Measurements from ENCODE around the gene HOGA1.
"Not testable (repeated sequence)": the region's sequence is repeated elsewhere in the genome, so short reads cannot be mapped to it uniquely, and the experiment has no call there.

The HOGA1 gene

DNA sequence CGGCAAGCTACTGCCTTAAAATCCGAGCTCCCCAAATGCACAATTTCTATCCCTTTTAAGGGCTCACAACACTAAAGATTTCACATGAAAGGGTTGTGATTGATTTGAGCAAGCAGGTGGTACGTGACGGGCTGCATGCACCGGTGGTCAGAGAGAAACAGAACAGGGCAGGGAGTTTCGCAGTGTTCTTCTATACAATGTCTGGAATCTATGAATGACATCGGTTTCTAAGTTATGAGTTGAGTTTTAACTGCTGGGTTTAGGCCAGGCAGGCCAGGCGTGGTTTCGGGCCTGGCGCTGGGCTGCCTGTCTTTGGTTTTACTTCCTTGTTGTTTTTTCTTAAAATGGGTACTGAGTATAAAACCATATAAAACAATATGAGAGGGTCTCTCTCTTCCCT is 28.6 kb upstream of the HOGA1 start:
- DNase-seq, result not testable (repeated sequence)

- DNase-seq, result not testable (repeated sequence)
Observed at GRCh38 chr10:97560731-97561381, 23.3 kb upstream of the HOGA1 start.

GRCh38 chr10:97561386-97562077 is 22.7 kb upstream of the HOGA1 start:
- DNase-seq, result not testable (repeated sequence)

- DNase-seq, result not testable (repeated sequence)
Observed at GRCh38 chr10:97562329-97562728, 21.9 kb upstream of the HOGA1 start.

DNA sequence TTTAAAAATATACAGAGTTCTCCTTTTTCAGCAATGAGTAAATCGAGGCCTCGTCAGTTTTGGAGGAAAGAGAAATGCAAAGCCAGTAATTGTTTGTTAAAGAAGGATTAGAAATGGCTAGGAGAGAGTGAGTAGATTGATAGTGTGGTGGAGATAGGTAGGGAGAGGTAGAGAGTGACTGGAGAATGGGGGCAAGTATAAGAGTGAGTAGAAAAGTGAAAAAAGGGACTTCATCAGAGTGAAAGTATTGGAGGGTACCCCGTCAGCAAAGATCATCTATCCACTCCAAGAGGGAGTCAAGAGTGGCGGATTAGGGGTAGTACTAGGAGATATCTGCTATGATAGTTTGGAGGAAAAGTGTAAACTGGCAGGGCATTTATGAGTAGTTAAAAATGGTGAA is 20.9 kb upstream of the HOGA1 start:
- no peak for DNase-seq

GRCh38 chr10:97564776-97565175 is 19.4 kb upstream of the HOGA1 start:
- DNase-seq, result no peak

DNA sequence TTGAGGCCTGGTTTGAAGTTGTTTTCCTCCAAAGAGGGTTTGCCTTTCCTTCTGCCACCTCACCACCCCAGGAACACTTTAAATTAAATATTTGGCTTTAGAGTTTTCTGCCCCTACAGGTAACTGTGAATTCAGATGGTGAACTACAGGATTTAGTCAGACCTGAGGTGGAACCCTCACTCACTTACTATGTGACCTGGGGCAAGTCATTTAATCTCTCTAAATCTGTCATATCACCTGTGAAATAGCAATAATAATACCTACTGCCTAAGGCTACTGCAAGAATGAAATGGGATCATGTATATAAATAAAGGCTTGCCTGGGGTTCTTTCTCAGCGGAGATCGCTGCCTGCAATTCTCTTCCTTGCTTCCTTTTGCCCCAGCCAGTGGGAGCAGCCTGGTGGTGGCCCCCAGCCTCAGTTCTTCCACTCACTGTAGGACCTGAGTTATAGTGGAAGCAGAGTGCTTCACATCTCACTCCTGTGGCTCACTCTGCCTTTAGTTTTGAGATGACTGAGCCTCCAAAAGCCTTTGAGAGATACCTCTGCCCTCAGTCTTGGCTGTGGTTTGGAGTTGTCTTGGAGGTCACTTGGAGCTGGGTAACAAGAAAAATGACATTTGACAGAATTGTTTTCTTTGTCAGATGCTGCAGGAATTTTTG is 17.7 kb upstream of the HOGA1 start:
- no peak for DNase-seq

GRCh38 chr10:97567891-97568290 is 16.3 kb upstream of the HOGA1 start:
- no peak for DNase-seq

- DNase-seq, result no peak
Observed at GRCh38 chr10:97570146-97570788, 13.9 kb upstream of the HOGA1 start.

GRCh38 chr10:97570789-97571471 is 13.3 kb upstream of the HOGA1 start:
- no peak for DNase-seq

- no peak for DNase-seq
Observed at GRCh38 chr10:97571622-97572021, 12.6 kb upstream of the HOGA1 start.

GRCh38 chr10:97572214-97572989 is 11.8 kb upstream of the HOGA1 start, which contains the start of gene ANKRD2:
Gene ANKRD2 (plus strand): TSS chr10:97572779. CDS start chr10:97572789, 10 bp downstream.
- peak; percentile 23 for DNase-seq

GRCh38 chr10:97573021-97573420 is 11.2 kb upstream of the HOGA1 start:
- DNase-seq, result no peak

DNA sequence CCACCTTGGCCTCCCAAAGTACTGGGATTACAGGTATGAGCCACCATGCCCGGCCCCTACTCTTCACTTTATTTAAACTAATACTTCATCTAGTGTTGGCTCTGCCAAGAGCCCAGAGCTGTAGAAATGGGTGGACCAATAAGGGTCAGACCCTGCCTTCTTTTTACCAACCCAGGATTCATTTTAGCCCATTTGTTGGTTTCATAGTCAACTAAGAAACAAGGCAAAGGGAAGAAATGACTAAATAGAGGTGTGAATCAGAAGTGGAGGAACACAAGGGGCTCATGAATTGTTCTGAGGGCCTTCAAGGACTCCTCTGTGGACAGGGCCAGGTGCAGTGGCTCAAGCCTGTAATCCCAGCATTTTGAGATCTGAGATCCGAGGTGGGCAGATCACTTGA is 10.5 kb upstream of the HOGA1 start:
- no peak for DNase-seq

GRCh38 chr10:97574374-97575126 is 9.6 kb upstream of the HOGA1 start:
- no peak for DNase-seq

GRCh38 chr10:97575127-97575668 is 9.0 kb upstream of the HOGA1 start:
- DNase-seq, result no peak

DNA sequence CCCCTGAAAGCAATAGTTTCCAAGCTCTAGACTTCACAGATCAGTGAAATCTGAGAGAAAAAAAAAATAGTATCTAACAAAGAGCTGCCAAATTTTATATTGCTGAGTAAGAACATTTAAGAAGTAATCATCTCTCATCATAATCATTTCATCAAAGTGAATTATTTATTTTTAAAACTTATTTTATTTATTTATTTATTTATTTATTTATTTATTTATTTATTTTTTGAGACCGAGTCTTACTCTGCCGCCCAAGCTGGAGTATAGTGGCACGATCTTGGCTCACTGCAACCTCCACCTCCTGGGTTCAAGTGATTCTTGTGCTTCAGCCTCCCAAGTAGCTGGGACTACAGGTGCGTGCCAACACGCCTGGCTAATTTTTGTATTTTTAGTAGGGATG is 7.7 kb upstream of the HOGA1 start:
- not testable (repeated sequence) for DNase-seq

GRCh38 chr10:97577701-97578100 is 6.5 kb upstream of the HOGA1 start:
- DNase-seq, result no peak

GRCh38 chr10:97578171-97578844 is 5.9 kb upstream of the HOGA1 start:
- DNase-seq, result no peak
